Prostate gland (tissue), 2 donors: Measurements from ENCODE around the gene BTBD17. TPM values are rescaled to one million over a fixed set of nuclear protein-coding genes. Genes with fewer than 3 reads are reported as not detected.

Experiments used
- DNase-seq: peaks from one replicate; pipeline ENCODE4 v3.0.0-alpha.2; 2019; ENCODE audit warnings: low spot score
- H3K27ac ChIP-seq, 2 donors: fragments of 200-600 bp; sonication (generic); 2 replicates each; pipeline ENCODE4 v1.5.1; 2017 to 2019
- H3K27me3 ChIP-seq: fragments of 200-600 bp; sonication (generic); replicated peaks from 2 replicates; pipeline ENCODE4 v1.5.1; 2019; ENCODE audit not compliant: insufficient read depth
- H3K36me3 ChIP-seq, 2 donors: fragments of 200-600 bp; sonication (generic); 1 replicate in 1 of 2; 2 replicates in 1 of 2; pipeline versions ENCODE4 v1.5.1 to v1.8.1; 2017 to 2019
- H3K4me1 ChIP-seq: fragments of 200-600 bp; sonication (generic); replicated peaks from 2 replicates; pipeline ENCODE4 v1.5.1; 2019
- H3K4me3 ChIP-seq, 2 donors: fragments of 200-600 bp; sonication (generic); 2 replicates each; pipeline ENCODE4 v1.5.1; 2017 to 2019
- H3K9me3 ChIP-seq: fragments of 200-600 bp; sonication (generic); 2 replicates; pipeline ENCODE4 v1.5.1; 2017
- CTCF ChIP-seq, 4 experiments: fragments of 200-600 bp in 2 of 4; fragments of 450-650 bp in 2 of 4; sonication (generic) in 2 of 4; IDR thresholded peaks; 1 replicate in 3 of 4; 2 replicates in 1 of 4; pipeline ENCODE4 v1.5.1; 2016 to 2019; ENCODE audit warnings: antibody characterized with exemption in 4 of 4, mild to moderate bottlenecking in 2 of 4, moderate library complexity in 2 of 4
- POLR2A ChIP-seq: fragments of 450-650 bp; IDR thresholded peaks from one replicate; pipeline ENCODE4 v1.6.1; 2016; ENCODE audit warnings: antibody characterized with exemption, mild to moderate bottlenecking
- POLR2AphosphoS5 ChIP-seq: sonication (generic); formaldehyde crosslinking; IDR thresholded peaks from one replicate; pipeline ENCODE4 v1.6.1; 2017; ENCODE audit warnings: antibody characterized with exemption
- WGBS: methylation state at CpG from one replicate; pipeline ENCODE4 v1.1.5; 2018; 5-methylcytosine and 5-hydroxymethylcytosine counted together
- intact Hi-C: fragments of 100-400 bp; cut with DNase I; formaldehyde crosslinking; loops from one replicate; pipeline ENCODE4 v1.14.2; 2022
- total RNA-seq, 2 donors: library from RNA; depleted of rRNA; stranded (reverse); fragments of >200 nt; gene quantifications; one replicate each; pipeline ENCODE4 v1.1.0, GENCODE V29; 2016

BTBD17 gene
- total RNA-seq, 2 donors from 2014 or later: not detected

- no peak for TF ChIP-seq POLR2AphosphoS5
- no peak for TF ChIP-seq POLR2A
- TF ChIP-seq CTCF (IDR thresholded peaks at IDR 0.05): no peak
Measured at GRCh38 chr17:74336307-74336706, 25.4 kb downstream of the BTBD17 start.

DNA sequence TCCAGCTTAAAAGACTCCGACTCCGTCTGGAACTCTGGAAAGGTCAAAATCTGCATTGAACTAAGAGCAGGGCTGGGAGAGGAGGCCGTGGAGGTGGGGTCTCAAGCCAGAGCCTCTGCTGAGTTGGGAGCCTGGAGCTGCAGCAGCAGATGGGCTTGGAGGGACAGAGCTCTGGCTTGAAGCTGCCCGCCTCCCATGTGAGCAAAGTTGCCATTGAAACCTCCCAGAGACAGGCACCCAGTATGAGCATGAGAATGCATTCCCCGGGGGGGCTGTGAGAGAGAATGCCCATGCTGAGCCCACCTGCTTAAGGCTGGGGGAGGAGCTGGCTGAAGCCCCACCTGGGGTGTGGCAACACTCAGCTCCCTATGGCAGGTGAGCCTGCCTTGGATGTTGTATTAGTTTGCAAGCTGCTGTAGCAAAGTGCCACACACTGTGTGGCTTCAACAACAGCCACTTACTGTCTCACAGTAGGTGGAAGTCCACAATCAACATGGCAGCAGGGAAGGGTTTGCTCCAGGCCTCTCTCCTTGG lies 26.1 kb downstream of the BTBD17 start:
- Histone ChIP-seq H3K4me3 (no peak overlapping the region), H3K36me3 (no peaks in the 10 kb centered on the region), H3K27me3 (peaks cover 5% of the 10 kb centered on the region), H3K27ac (no peak overlapping the region), H3K9me3 (no peaks in the 10 kb centered on the region), H3K4me1 (no peaks in the 10 kb centered on the region)
- DNase-seq: no peak
- TF ChIP-seq POLR2A (no peak), POLR2AphosphoS5 (no peak), CTCF (IDR thresholded peaks at IDR 0.05) (no peak)
- 88% methylated on average over 5 of the region's 5 CpGs for WGBS
- intact Hi-C loops: no loop called here

More at GRCh38 chr17:74336307-74336706, 25.4 kb downstream of the BTBD17 start:
- H3K27me3 ChIP-seq: peaks cover 5% of the 10 kb centered on the region
- H3K27ac ChIP-seq: no peak overlapping the region
- no peaks in the 10 kb centered on the region for H3K36me3 ChIP-seq
- H3K4me1 ChIP-seq: no peaks in the 10 kb centered on the region
- 78% methylated on average over 7 of the region's 7 CpGs for WGBS
- intact Hi-C loops: no loop called here
- DNase-seq: no peak
- H3K4me3 ChIP-seq: no peak overlapping the region
- H3K9me3 ChIP-seq: no peaks in the 10 kb centered on the region

DNA sequence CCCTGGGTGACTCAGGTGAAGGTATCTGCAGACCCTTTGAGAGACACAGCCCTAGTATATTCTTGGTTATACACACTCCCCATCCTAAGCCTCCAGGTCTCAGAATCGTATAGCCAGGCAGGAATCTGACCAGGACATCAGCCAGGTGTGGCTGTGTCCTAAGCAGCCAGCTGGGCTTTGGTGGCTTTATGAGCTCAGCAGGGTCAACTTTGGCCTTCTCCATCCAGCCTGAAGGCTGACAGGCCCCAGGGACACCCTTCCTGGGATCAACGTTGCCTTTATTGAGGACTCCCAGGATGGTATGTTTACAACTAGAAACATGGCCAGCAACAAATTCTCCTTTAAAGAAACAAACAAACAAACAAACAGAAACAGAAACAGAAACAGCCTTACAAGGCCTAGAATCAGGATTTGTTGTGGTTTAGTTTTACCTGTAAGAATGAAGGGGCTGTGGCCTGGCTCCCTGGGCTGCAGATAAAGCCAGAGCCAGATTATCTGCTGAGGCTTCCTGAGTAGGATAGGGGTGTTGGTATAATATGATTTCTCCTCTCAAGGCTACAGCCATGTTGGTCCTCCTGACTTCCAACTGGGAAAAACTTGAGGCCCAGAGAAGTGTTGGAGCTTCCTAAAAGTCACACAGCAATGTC lies 27.2 kb downstream of the BTBD17 start:
- WGBS: 83% methylated on average over 2 of the region's 2 CpGs
- intact Hi-C loops: no loop called here
- no peaks in the 10 kb centered on the region for H3K4me1 ChIP-seq
- H3K9me3 ChIP-seq: no peaks in the 10 kb centered on the region
- H3K27ac ChIP-seq: no peak overlapping the region
- no peaks in the 10 kb centered on the region for H3K36me3 ChIP-seq
- H3K4me3 ChIP-seq: no peak overlapping the region
- TF ChIP-seq POLR2AphosphoS5 (no peak), POLR2A (no peak), CTCF (IDR thresholded peaks at IDR 0.05) (no peak)
- peaks cover 5% of the 10 kb centered on the region for H3K27me3 ChIP-seq
- DNase-seq: no peak

GRCh38 chr17:74332763-74333283 lies 28.8 kb downstream of the BTBD17 start:
- WGBS: 35% methylated on average over 11 of the region's 11 CpGs
- no peaks in the 10 kb centered on the region for H3K27me3 ChIP-seq
- H3K4me1 ChIP-seq: no peaks in the 10 kb centered on the region
- H3K36me3 ChIP-seq: no peaks in the 10 kb centered on the region
- H3K4me3 ChIP-seq: no peak overlapping the region
- TF ChIP-seq CTCF (IDR thresholded peaks at IDR 0.05): no peak
- no peak for TF ChIP-seq POLR2A
- TF ChIP-seq POLR2AphosphoS5: no peak
- no peaks in the 10 kb centered on the region for H3K9me3 ChIP-seq
- intact Hi-C loops: no loop called here
- no peak overlapping the region for H3K27ac ChIP-seq
- no peak for DNase-seq
